ENCODE results near the gene NPAS3.

DNA sequence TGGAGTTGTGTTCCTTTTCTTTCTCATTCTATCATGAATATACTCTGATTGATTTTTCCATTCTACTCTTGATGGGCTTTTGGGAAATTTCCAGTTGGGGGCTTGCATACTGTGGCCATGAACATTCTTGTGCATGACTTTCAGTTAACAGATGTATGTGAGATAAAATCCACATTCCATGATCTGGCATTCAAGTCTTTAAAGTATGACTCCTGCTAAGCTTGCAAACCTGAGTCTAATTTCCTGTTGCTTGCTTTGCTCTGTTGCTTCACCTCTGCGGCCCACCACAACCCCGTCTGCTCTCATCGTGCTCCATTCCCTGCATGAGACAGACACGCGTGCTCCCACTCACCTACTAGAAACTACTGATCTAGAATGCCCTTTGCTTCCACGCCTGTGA lies 24.3 kb upstream of the NPAS3 start:
- no peak for TF ChIP-seq EZH2 (IDR thresholded peaks at IDR 0.05; ENCODE audit: borderline replicate concordance, low read depth, low read length, poor library complexity, severe bottlenecking)
- TF ChIP-seq, protein P1, sequence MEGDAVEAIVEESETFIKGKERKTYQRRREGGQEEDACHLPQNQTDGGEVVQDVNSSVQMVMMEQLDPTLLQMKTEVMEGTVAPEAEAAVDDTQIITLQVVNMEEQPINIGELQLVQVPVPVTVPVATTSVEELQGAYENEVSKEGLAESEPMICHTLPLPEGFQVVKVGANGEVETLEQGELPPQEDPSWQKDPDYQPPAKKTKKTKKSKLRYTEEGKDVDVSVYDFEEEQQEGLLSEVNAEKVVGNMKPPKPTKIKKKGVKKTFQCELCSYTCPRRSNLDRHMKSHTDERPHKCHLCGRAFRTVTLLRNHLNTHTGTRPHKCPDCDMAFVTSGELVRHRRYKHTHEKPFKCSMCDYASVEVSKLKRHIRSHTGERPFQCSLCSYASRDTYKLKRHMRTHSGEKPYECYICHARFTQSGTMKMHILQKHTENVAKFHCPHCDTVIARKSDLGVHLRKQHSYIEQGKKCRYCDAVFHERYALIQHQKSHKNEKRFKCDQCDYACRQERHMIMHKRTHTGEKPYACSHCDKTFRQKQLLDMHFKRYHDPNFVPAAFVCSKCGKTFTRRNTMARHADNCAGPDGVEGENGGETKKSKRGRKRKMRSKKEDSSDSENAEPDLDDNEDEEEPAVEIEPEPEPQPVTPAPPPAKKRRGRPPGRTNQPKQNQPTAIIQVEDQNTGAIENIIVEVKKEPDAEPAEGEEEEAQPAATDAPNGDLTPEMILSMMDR (conservative IDR thresholded peaks at IDR 0.05; ENCODE audit: low read depth, low read length) = no peak
